Thoracic aorta (tissue), 2 donors: ENCODE data around the gene SMARCB1. TPM values are rescaled to one million over a fixed set of nuclear protein-coding genes. Genes with fewer than 3 reads are reported as not detected.

ENCODE experiments used
- ATAC-seq: fragments of 150-250 bp; one replicate; pipeline ENCODE4 v1.8.0; 2017; ENCODE audit warnings: low read depth; ENCODE audit not compliant: insufficient number of reproducible peaks, low FRiP score
- DNase-seq: peaks from one replicate; pipeline ENCODE4 v3.0.0-alpha.2; 2020; ENCODE audit warnings: low spot score
- H3K27ac ChIP-seq, 2 donors: fragments of 200-600 bp; sonication (generic); 1 replicate in 1 of 2; 2 replicates in 1 of 2; pipeline ENCODE4 v1.5.1; 2016; ENCODE audit warnings: mild to moderate bottlenecking in 2 of 2, moderate library complexity in 2 of 2
- H3K27me3 ChIP-seq: fragments of 200-600 bp; sonication (generic); replicated peaks from 2 replicates; pipeline ENCODE4 v1.6.0; 2016; ENCODE audit warnings: mild to moderate bottlenecking; ENCODE audit not compliant: insufficient read depth
- H3K36me3 ChIP-seq: fragments of 200-600 bp; sonication (generic); one replicate; pipeline ENCODE4 v1.5.1; 2016
- H3K4me1 ChIP-seq, 2 donors: fragments of 200-600 bp; sonication (generic); 1 replicate in 1 of 2; 2 replicates in 1 of 2; pipeline versions ENCODE4 v1.5.1 to v1.6.0; 2016; ENCODE audit warnings: low read depth in 2 of 2, mild to moderate bottlenecking in 1 of 2; ENCODE audit not compliant: control insufficient read depth in 1 of 2
- H3K4me3 ChIP-seq: fragments of 200-600 bp; sonication (generic); 2 replicates; pipeline ENCODE4 v1.5.1; 2016; ENCODE audit warnings: mild to moderate bottlenecking
- H3K9me3 ChIP-seq: fragments of 200-600 bp; sonication (generic); 2 replicates; pipeline ENCODE4 v1.5.1; 2016
- total RNA-seq, 2 donors: library from RNA; depleted of rRNA; stranded (reverse); fragments of >200 nt; gene quantifications; one replicate each; pipeline versions ENCODE4 v1.1.0 to v1.2.3, GENCODE V29; 2016
- TF ChIP-seq, protein P1 (sequence below): fragments of 200-600 bp; sonication (generic); IDR thresholded peaks from one replicate; pipeline ENCODE4 v1.5.1; 2019; ENCODE audit warnings: antibody characterized with exemption

The SMARCB1 gene
- total RNA-seq, 2 donors from 2014 or later = 43.5 to 50.0 TPM

DNA sequence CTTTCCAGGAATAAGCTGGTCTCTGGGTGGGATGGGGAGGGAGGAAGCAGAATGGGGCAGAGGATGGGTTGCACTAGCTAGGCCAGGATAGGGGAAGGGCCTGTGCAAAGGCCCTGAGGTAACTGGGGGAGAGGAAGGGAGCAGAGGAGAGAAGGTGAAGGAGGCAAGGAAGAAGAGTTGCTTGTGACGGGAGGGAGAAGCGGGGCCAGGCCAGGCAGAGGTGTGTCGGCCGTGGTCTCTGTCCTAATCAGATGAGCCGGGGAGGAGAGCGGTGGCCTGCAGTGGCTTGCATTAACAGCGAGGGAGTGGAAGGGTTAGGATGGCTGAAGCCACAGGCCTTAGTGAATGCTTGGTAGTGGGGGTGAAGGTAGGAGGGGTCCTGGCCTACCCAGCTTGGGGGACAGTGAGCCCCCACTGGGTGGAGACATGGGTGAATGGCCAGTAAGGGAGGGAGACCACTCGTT lies 58.0 kb downstream of the SMARCB1 start:
- DNase-seq (no peak), ATAC-seq (no peak)
- Histone ChIP-seq H3K4me3 (no peak overlapping the region), H3K4me1 (peaks cover 12 to 34% of the 10 kb centered on the region in 2 donors), H3K36me3 (no peaks in the 10 kb centered on the region), H3K27me3 (no peaks in the 10 kb centered on the region), H3K27ac (no peak overlapping the region), H3K9me3 (no peaks in the 10 kb centered on the region)
- TF ChIP-seq, protein P1, sequence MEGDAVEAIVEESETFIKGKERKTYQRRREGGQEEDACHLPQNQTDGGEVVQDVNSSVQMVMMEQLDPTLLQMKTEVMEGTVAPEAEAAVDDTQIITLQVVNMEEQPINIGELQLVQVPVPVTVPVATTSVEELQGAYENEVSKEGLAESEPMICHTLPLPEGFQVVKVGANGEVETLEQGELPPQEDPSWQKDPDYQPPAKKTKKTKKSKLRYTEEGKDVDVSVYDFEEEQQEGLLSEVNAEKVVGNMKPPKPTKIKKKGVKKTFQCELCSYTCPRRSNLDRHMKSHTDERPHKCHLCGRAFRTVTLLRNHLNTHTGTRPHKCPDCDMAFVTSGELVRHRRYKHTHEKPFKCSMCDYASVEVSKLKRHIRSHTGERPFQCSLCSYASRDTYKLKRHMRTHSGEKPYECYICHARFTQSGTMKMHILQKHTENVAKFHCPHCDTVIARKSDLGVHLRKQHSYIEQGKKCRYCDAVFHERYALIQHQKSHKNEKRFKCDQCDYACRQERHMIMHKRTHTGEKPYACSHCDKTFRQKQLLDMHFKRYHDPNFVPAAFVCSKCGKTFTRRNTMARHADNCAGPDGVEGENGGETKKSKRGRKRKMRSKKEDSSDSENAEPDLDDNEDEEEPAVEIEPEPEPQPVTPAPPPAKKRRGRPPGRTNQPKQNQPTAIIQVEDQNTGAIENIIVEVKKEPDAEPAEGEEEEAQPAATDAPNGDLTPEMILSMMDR = no peak

DNA sequence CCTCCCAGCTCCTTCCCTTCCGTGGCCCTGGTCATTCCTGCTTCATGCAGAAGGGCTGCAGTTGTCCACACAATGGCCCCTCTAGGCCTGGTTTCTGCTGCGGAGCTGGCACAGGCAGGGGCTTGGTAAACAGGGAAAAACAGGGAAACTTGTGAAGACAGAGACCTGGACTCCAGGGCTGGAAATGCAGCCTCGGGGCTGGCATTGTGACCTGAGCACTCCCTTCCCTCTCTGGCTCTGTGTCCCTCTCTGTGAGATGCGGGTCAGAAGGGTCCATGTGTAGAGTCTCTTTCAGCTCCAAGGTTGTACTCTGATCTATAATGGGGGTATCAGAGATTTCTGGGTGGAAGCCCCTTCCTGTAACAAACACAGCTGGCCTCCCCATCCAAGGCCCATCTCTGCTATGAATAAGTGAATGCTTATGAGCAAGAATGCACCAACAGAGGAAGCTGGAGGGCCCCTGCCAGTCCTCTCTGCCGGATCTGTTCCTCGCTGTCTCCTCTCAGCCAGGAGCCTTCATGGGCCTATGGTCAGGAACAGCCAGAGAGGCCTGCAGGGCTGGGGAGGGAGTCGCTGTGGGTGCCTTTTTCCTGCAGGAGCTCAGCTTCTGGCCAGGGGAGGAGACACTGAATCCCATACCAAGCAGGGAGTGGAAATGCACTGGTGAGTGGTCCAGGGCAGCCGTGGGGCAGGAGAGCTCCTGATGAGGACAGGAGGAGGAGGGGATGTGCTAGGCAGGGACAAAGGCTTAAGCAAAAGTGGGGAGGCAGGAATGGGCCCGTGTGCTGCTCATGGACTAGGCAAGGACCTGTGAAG lies 58.7 kb downstream of the SMARCB1 start:
- no peaks in the 10 kb centered on the region for H3K27me3 ChIP-seq
- H3K4me3 ChIP-seq = no peak overlapping the region
- H3K36me3 ChIP-seq = no peaks in the 10 kb centered on the region
- TF ChIP-seq, protein P1 = no peak
- ATAC-seq (no peak), DNase-seq (no peak)
- peaks cover 11 to 34% of the 10 kb centered on the region in 2 donors for H3K4me1 ChIP-seq
- no peaks in the 10 kb centered on the region for H3K9me3 ChIP-seq
- no peak overlapping the region for H3K27ac ChIP-seq

DNA sequence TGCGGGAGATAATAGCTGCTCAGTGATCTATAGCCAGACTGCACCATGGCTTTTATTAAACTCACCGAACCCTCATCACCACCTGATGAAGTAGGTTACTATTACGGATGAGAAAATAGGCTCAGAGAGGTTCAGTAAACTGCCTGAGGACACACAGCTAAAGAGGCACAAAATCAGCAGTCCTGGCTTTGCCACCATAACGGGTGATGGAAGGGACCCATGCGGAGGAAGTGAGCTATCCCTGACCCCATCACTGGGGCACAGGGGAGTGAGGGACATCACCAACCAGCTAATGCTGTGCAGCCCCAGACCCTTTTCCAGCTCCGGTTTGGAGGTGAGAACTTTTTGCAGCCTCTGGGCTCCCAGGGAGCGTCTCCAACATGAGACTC lies 59.3 kb downstream of the SMARCB1 start:
- Histone ChIP-seq H3K27ac (no peak overlapping the region), H3K36me3 (no peaks in the 10 kb centered on the region), H3K27me3 (no peaks in the 10 kb centered on the region), H3K9me3 (no peaks in the 10 kb centered on the region), H3K4me1 (peaks cover 11 to 34% of the 10 kb centered on the region in 2 donors), H3K4me3 (no peak overlapping the region)
- DNase-seq (no peak), ATAC-seq (no peak)
- TF ChIP-seq, protein P1 = no peak

DNA sequence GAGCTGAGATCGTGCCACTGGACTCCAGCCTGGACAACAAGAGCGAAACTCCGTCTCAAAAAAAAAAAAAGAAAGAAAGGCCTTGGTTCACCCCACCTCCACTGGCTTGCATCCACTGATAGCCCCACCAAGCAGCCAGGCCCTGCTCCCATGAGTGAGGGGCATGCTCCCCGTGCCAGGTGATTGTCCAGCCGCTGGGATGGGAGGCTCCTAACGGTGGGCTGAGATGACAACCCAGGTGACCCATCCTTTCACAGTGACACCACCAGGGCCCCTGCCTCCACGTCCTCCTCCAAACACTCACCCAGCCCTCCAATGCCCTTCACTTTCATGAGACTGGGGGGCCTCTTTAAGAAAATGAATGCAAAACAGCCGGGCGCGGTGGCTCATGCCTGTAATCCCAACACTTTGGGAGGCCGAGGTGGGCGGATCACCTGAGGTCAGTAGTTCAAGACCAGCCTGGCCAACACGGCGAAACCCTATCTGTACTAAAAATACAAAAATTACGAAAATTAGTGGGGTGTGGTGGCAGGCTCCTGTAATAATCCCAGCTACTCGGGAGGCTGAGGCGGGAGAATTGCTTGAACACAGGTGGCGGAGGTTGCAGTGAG lies 60.6 kb downstream of the SMARCB1 start:
- H3K4me1 ChIP-seq = peaks cover 11 to 34% of the 10 kb centered on the region in 2 donors
- H3K4me3 ChIP-seq = no peak overlapping the region
- no peaks in the 10 kb centered on the region for H3K27me3 ChIP-seq
- ATAC-seq = no peak
- no peaks in the 10 kb centered on the region for H3K9me3 ChIP-seq
- no peaks in the 10 kb centered on the region for H3K36me3 ChIP-seq
- TF ChIP-seq, protein P1 = no peak
- no peak for DNase-seq
- H3K27ac ChIP-seq = no peak overlapping the region
